Fibroblast of lung (primary cell): ENCODE data around the gene KDM8. TPM values are rescaled to one million over a fixed set of nuclear protein-coding genes. Genes with fewer than 3 reads are reported as not detected.

Experiments used
- DNase-seq, 2 donors: peaks; one replicate each; pipeline versions ENCODE4 v3.0.0 to v3.0.0-alpha.2; 2010; ENCODE audit warnings: low read depth in 2 of 2
- H2AFZ ChIP-seq: 2 replicates; pipeline ENCODE4 v1.5.1; 2012; ENCODE audit warnings: low read length, control low read depth, inconsistent platforms
- H3K27ac ChIP-seq: 2 replicates; pipeline ENCODE4 v1.5.1; 2011; ENCODE audit warnings: low read length, control low read depth; ENCODE audit not compliant: insufficient read depth
- H3K27me3 ChIP-seq: 2 replicates; pipeline ENCODE4 v1.5.1; 2011; ENCODE audit warnings: mild to moderate bottlenecking, low read length; ENCODE audit not compliant: control insufficient read depth, insufficient read depth
- H3K36me3 ChIP-seq: 2 replicates; pipeline ENCODE4 v1.5.1; 2011; ENCODE audit warnings: low read length; ENCODE audit not compliant: control insufficient read depth, insufficient read depth
- H3K4me1 ChIP-seq: 2 replicates; pipeline ENCODE4 v1.5.1; 2011; ENCODE audit warnings: low read length; ENCODE audit not compliant: control insufficient read depth, insufficient read depth; ENCODE audit errors: extremely low read depth
- H3K4me2 ChIP-seq: 2 replicates; pipeline ENCODE4 v1.5.1; 2011; ENCODE audit warnings: low read length, control low read depth; ENCODE audit not compliant: insufficient read depth; ENCODE audit errors: extremely low read depth
- H3K4me3 ChIP-seq, 4 experiments: fragments of 200-600 bp in 1 of 4; sonication (generic) in 1 of 4; replicated peaks in 1 of 4; 2 replicates each; pipeline ENCODE4 v1.5.1; 2011 to 2016; ENCODE audit warnings: low read length in 4 of 4, low read depth in 3 of 4, mild to moderate bottlenecking in 3 of 4, control low read depth in 2 of 4, inconsistent platforms in 1 of 4, mixed read lengths in 1 of 4; ENCODE audit not compliant: insufficient read depth in 1 of 4; ENCODE audit errors: control extremely low read depth in 1 of 4
- H3K79me2 ChIP-seq: 2 replicates; pipeline ENCODE4 v1.5.1; 2012; ENCODE audit warnings: mild to moderate bottlenecking, low read length, inconsistent platforms; ENCODE audit not compliant: control insufficient read depth, insufficient read depth
- H3K9ac ChIP-seq: 2 replicates; pipeline ENCODE4 v1.5.1; 2011; ENCODE audit warnings: mild to moderate bottlenecking, low read length, control low read depth; ENCODE audit not compliant: insufficient read depth
- H3K9me3 ChIP-seq: 2 replicates; pipeline ENCODE4 v1.5.1; 2012; ENCODE audit warnings: low read depth, low read length; ENCODE audit not compliant: control insufficient read depth, insufficient read depth
- H4K20me1 ChIP-seq: 2 replicates; pipeline ENCODE4 v1.5.1; 2011; ENCODE audit warnings: low read length; ENCODE audit not compliant: control insufficient read depth, insufficient read depth; ENCODE audit errors: extremely low read depth
- CTCF ChIP-seq, 2 donors: IDR thresholded peaks in 1 of 2; conservative IDR thresholded peaks in 1 of 2; 1 replicate in 1 of 2; 2 replicates in 1 of 2; pipeline ENCODE4 v1.5.1; 2011 to 2012; ENCODE audit warnings: low read length in 2 of 2, control low read depth in 1 of 2, inconsistent platforms in 1 of 2, low read depth in 1 of 2, mild to moderate bottlenecking in 1 of 2
- EZH2 ChIP-seq: IDR thresholded peaks from 2 replicates; pipeline ENCODE4 v1.5.1; 2012; ENCODE audit warnings: low read length, control low read depth, mild to moderate bottlenecking; ENCODE audit errors: missing control alignments
- polyA plus RNA-seq, 2 donors: library from polyadenylated mRNA; depleted of rRNA in 1 of 2; stranded (reverse) in 1 of 2; unstranded in 1 of 2; fragments of >200 nt; gene quantifications; 2 replicates each; pipeline ENCODE4 v1.2.1, GENCODE V29; 2011 to 2012; ENCODE audit warnings: missing spikeins in 1 of 2
- total RNA-seq: library from RNA; depleted of rRNA; stranded (reverse); fragments of >200 nt; gene quantifications from 2 replicates; pipeline ENCODE4 v1.2.1, GENCODE V29; 2014

The KDM8 gene
- total and polyA plus RNA-seq, 2 donors (not counting 1 experiment from before 2014, with no cell fraction given) = 2.0 to 3.6 TPM

- Histone ChIP-seq H3K4me2 (no peak overlapping the region), H4K20me1 (no peaks in the 10 kb centered on the region), H3K36me3 (no peaks in the 10 kb centered on the region), H3K9ac (no peak overlapping the region), H3K27ac (peak overlapping the region; percentile 78), H3K4me1 (peaks cover 50% of the 10 kb centered on the region), H3K27me3 (no peaks in the 10 kb centered on the region), H2AFZ (no peak overlapping the region), H3K79me2 (peaks cover 7% of the 10 kb centered on the region), H3K4me3 (no peak overlapping the region), H3K9me3 (no peaks in the 10 kb centered on the region)
- peak in 1 of 2 donors; percentile 53 for DNase-seq
- TF ChIP-seq EZH2 = no peak
- TF ChIP-seq CTCF (conservative IDR thresholded peaks at IDR 0.05 in 1 of 2, IDR thresholded peaks at IDR 0.05 in 1 of 2; ENCODE audit: low read depth in 1 of 2, low read length in 2 of 2) = no peak
Observed at GRCh38 chr16:27241658-27242057, 38.3 kb downstream of the KDM8 start.

GRCh38 chr16:27242398-27242797 lies 39.1 kb downstream of the KDM8 start:
- H3K79me2 ChIP-seq = peaks cover 7% of the 10 kb centered on the region
- H3K4me2 ChIP-seq = peak overlapping the region; percentile 68
- no peaks in the 10 kb centered on the region for H3K36me3 ChIP-seq
- no peak for TF ChIP-seq CTCF (conservative IDR thresholded peaks at IDR 0.05 in 1 of 2, IDR thresholded peaks at IDR 0.05 in 1 of 2; ENCODE audit: low read depth in 1 of 2, low read length in 2 of 2)
- no peak for TF ChIP-seq EZH2
- peak overlapping the region in 2 of 4 experiments; percentile 32 to 38 for H3K4me3 ChIP-seq
- H3K4me1 ChIP-seq = peaks cover 43% of the 10 kb centered on the region
- H4K20me1 ChIP-seq = no peaks in the 10 kb centered on the region
- no peak overlapping the region for H2AFZ ChIP-seq
- H3K27ac ChIP-seq = peak overlapping the region; percentile 78
- no peaks in the 10 kb centered on the region for H3K9me3 ChIP-seq
- peak overlapping the region; percentile 51 for H3K9ac ChIP-seq
- DNase-seq = no peak
- no peaks in the 10 kb centered on the region for H3K27me3 ChIP-seq

- no peak overlapping the region for H2AFZ ChIP-seq
- peak; percentile 94 to 98 for DNase-seq
Observed at GRCh38 chr16:27242868-27243590, 39.7 kb downstream of the KDM8 start.

More at GRCh38 chr16:27242868-27243590, 39.7 kb downstream of the KDM8 start:
- Histone ChIP-seq H3K9me3 (no peaks in the 10 kb centered on the region), H3K4me3 (peak overlapping the region in 2 of 4 experiments; percentile 32 to 38), H3K9ac (peak overlapping the region; percentile 51), H3K27me3 (no peaks in the 10 kb centered on the region), H3K27ac (peak overlapping the region; percentile 78), H3K4me2 (peak overlapping the region; percentile 68), H3K36me3 (no peaks in the 10 kb centered on the region), H4K20me1 (no peaks in the 10 kb centered on the region), H3K79me2 (peaks cover 7% of the 10 kb centered on the region), H3K4me1 (peaks cover 37% of the 10 kb centered on the region)
- TF ChIP-seq CTCF (conservative IDR thresholded peaks at IDR 0.05 in 1 of 2, IDR thresholded peaks at IDR 0.05 in 1 of 2; ENCODE audit: low read depth in 1 of 2, low read length in 2 of 2) = no peak
- TF ChIP-seq EZH2 = no peak
